ENCODE results near the gene BCHE. TPM values are rescaled to one million over a fixed set of nuclear protein-coding genes. Genes with fewer than 3 reads are reported as not detected.

Gene BCHE
- total and polyA plus RNA-seq, 2 of the 13 experiments (the other 11 are each of a cell fraction or from before 2014, with no cell fraction given) = not detected

DNA sequence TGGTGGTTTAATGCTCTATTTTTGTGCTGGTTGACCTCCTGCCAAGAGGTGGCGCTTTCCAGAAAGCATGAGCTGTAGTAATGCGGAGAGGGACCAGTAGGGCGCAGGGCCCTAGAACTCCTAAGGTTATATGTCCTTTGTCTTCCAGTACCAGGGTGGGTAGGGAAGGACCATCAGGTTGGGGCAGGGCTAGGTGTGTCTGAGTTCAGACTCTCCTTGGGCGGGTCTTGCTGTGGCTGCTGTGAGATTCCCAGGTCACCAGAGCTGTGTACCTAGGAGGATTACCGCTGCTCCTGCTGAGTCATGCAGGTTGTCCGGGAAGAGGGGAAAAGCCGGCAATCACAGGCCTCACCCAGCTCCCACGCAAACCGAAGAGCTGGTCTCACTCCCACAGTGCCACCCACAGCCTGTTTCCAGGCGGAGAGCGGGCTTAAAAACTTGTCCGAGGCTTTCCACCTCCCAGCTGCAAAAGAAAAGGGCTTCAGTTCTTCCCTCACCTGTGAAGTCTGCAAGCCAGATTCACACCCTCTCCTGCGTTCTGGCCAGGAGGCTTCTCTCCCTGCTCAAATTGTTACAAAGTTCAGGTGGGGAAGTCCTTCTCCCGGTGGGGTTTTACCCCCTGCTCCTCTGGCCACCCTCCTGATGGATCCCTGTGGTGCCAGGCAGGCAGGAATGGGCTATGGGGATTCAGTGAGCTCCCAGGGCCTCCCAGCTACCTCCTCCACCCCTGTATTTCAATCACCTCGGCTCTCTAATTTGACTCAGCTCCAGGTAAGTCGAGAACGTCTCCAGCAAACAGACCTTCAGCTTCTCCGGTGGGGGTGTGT is 37.7 kb upstream of the BCHE start (continued):
- TF ChIP-seq, protein P1, sequence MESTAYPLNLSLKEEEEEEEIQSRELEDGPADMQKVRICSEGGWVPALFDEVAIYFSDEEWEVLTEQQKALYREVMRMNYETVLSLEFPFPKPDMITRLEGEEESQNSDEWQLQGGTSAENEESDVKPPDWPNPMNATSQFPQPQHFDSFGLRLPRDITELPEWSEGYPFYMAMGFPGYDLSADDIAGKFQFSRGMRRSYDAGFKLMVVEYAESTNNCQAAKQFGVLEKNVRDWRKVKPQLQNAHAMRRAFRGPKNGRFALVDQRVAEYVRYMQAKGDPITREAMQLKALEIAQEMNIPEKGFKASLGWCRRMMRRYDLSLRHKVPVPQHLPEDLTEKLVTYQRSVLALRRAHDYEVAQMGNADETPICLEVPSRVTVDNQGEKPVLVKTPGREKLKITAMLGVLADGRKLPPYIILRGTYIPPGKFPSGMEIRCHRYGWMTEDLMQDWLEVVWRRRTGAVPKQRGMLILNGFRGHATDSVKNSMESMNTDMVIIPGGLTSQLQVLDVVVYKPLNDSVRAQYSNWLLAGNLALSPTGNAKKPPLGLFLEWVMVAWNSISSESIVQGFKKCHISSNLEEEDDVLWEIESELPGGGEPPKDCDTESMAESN (CRISPR knock-in tag; conservative IDR thresholded peaks at IDR 0.05) = 0 out of 2 replicates have a peak, but pooled peaks have one; percentile 36
- TF ChIP-seq ZNF670 (CRISPR knock-in tag; IDR thresholded peaks at IDR 0.05; ENCODE audit: borderline replicate concordance) = peak; percentile 60; the same call in 1 of the 2 replicates
- TF ChIP-seq NFE2L1 (CRISPR knock-in tag; IDR thresholded peaks at IDR 0.05; ENCODE audit: borderline replicate concordance) = peak; percentile 100
- TF ChIP-seq EED (CRISPR knock-in tag; IDR thresholded peaks at IDR 0.05) = 0 out of 2 replicates have a peak, but pooled peaks have one; percentile 67
- TF ChIP-seq ZSCAN25 (CRISPR knock-in tag; IDR thresholded peaks at IDR 0.05) = peak; percentile 70; the same call in 1 of the 2 replicates
- peak in 1 of 2 experiments; percentile 2; a peak in 1 of 4 replicates for TF ChIP-seq EP300 (IDR thresholded peaks at IDR 0.05; ENCODE audit: low read depth in 2 of 2, low read length in 2 of 2)
- TF ChIP-seq EP300 (CRISPR knock-in tag; IDR thresholded peaks at IDR 0.05; ENCODE audit: borderline replicate concordance) = no peak
- peak; percentile 60 for TF ChIP-seq GATAD2A (CRISPR knock-in tag; IDR thresholded peaks at IDR 0.05)
- TF ChIP-seq, protein P2, sequence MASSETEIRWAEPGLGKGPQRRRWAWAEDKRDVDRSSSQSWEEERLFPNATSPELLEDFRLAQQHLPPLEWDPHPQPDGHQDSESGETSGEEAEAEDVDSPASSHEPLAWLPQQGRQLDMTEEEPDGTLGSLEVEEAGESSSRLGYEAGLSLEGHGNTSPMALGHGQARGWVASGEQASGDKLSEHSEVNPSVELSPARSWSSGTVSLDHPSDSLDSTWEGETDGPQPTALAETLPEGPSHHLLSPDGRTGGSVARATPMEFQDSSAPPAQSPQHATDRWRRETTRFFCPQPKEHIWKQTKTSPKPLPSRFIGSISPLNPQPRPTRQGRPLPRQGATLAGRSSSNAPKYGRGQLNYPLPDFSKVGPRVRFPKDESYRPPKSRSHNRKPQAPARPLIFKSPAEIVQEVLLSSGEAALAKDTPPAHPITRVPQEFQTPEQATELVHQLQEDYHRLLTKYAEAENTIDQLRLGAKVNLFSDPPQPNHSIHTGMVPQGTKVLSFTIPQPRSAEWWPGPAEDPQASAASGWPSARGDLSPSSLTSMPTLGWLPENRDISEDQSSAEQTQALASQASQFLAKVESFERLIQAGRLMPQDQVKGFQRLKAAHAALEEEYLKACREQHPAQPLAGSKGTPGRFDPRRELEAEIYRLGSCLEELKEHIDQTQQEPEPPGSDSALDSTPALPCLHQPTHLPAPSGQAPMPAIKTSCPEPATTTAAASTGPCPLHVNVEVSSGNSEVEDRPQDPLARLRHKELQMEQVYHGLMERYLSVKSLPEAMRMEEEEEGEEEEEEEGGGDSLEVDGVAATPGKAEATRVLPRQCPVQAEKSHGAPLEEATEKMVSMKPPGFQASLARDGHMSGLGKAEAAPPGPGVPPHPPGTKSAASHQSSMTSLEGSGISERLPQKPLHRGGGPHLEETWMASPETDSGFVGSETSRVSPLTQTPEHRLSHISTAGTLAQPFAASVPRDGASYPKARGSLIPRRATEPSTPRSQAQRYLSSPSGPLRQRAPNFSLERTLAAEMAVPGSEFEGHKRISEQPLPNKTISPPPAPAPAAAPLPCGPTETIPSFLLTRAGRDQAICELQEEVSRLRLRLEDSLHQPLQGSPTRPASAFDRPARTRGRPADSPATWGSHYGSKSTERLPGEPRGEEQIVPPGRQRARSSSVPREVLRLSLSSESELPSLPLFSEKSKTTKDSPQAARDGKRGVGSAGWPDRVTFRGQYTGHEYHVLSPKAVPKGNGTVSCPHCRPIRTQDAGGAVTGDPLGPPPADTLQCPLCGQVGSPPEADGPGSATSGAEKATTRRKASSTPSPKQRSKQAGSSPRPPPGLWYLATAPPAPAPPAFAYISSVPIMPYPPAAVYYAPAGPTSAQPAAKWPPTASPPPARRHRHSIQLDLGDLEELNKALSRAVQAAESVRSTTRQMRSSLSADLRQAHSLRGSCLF (CRISPR knock-in tag; IDR thresholded peaks at IDR 0.05; ENCODE audit: borderline replicate concordance) = peak; percentile 40; the same call in 1 of the 2 replicates
- TF ChIP-seq MED8 (CRISPR knock-in tag; IDR thresholded peaks at IDR 0.05; ENCODE audit: insufficient replicate concordance) = peak; percentile 56
- peak; percentile 82 for TF ChIP-seq FOSL2 (CRISPR knock-in tag; IDR thresholded peaks at IDR 0.05)
- TF ChIP-seq ZNF235 (CRISPR knock-in tag; IDR thresholded peaks at IDR 0.05; ENCODE audit: borderline replicate concordance) = peak; percentile 80; the same call in 1 of the 2 replicates
- no peak for TF ChIP-seq ZNF556 (CRISPR knock-in tag; IDR thresholded peaks at IDR 0.05; ENCODE audit: borderline replicate concordance)
- no peak for TF ChIP-seq TBL1XR1 (IDR thresholded peaks at IDR 0.05; ENCODE audit: borderline replicate concordance, low read length, partially characterized antibody)
- 0 out of 2 replicates have a peak, but pooled peaks have one; percentile 23 for TF ChIP-seq RBFOX2 (IDR thresholded peaks at IDR 0.05; ENCODE audit: low read depth, low read length)
- TF ChIP-seq KDM2A (CRISPR knock-in tag; IDR thresholded peaks at IDR 0.05; ENCODE audit: borderline replicate concordance, low read depth) = peak; percentile 52; the same call in 1 of the 2 replicates
- TF ChIP-seq CHD2 (IDR thresholded peaks at IDR 0.05; ENCODE audit: low read depth, low read length) = no peak
- TF ChIP-seq, protein P3, sequence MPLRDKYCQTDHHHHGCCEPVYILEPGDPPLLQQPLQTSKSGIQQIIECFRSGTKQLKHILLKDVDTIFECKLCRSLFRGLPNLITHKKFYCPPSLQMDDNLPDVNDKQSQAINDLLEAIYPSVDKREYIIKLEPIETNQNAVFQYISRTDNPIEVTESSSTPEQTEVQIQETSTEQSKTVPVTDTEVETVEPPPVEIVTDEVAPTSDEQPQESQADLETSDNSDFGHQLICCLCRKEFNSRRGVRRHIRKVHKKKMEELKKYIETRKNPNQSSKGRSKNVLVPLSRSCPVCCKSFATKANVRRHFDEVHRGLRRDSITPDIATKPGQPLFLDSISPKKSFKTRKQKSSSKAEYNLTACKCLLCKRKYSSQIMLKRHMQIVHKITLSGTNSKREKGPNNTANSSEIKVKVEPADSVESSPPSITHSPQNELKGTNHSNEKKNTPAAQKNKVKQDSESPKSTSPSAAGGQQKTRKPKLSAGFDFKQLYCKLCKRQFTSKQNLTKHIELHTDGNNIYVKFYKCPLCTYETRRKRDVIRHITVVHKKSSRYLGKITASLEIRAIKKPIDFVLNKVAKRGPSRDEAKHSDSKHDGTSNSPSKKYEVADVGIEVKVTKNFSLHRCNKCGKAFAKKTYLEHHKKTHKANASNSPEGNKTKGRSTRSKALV (CRISPR knock-in tag; IDR thresholded peaks at IDR 0.05) = peak; percentile 71; the same call in 1 of the 2 replicates
- TF ChIP-seq ZNF501 (CRISPR knock-in tag; IDR thresholded peaks at IDR 0.05) = peak; percentile 69; the same call in 1 of the 2 replicates
- TF ChIP-seq BRCA1 (CRISPR knock-in tag; IDR thresholded peaks at IDR 0.05) = peak; percentile 78; the same call in 1 of the 2 replicates
